Naive thymus-derived CD8-positive, alpha-beta T cell (primary cell): ENCODE measurements around the gene HDAC8. TPM values are rescaled to one million over a fixed set of nuclear protein-coding genes. Genes with fewer than 3 reads are reported as not detected.
"Not testable (repeated sequence)": the region's sequence is repeated elsewhere in the genome, so short reads cannot be mapped to it uniquely, and the experiment has no call there.

Experiments used
- ATAC-seq, 2 donors: fragments of 150-1000 bp; cut with Tn5 transposase in 1 of 2; sonication (Bioruptor Pico), chemical (Tn5 transposase) in 1 of 2; 1 replicate in 1 of 2; 2 replicates in 1 of 2; pipeline ENCODE4 v1.10.0; 2021; ENCODE audit warnings: mild to moderate bottlenecking in 2 of 2, moderate library complexity in 2 of 2
- POLR2A ChIA-PET: fragments of 350-600 bp; sonication (Branson Sonifier 250); formaldehyde crosslinking; loops from one replicate; lab custom pipeline; 2021; ENCODE audit warnings: antibody characterized with exemption; lab: Charles Lee
- DNase-seq, 10 donors: peaks; one replicate each; pipeline versions ENCODE4 v3.0.0 to v3.0.0-alpha.2; 2020 to 2022
- H3K27ac Mint-ChIP-seq, 10 donors: one replicate each; pipeline ENCODE4 v1.8.0; 2020 to 2022; ENCODE audit warnings: mild to moderate bottlenecking in 10 of 10, mixed read lengths in 10 of 10, moderate library complexity in 4 of 10, inconsistent platforms in 1 of 10
- H3K27me3 Mint-ChIP-seq, 5 donors: one replicate each; pipeline ENCODE4 v1.8.0; 2021 to 2022; ENCODE audit warnings: mixed read lengths in 5 of 5
- H3K36me3 Mint-ChIP-seq, 3 donors: one replicate each; pipeline ENCODE4 v1.8.0; 2020 to 2022; ENCODE audit warnings: mixed read lengths in 3 of 3, mild to moderate bottlenecking in 2 of 3, inconsistent platforms in 1 of 3
- H3K4me1 Mint-ChIP-seq, 4 donors: one replicate each; pipeline ENCODE4 v1.8.0; 2021 to 2022; ENCODE audit warnings: mixed read lengths in 4 of 4
- H3K4me3 Mint-ChIP-seq, 10 donors: one replicate each; pipeline ENCODE4 v1.8.0; 2020 to 2022; ENCODE audit warnings: mild to moderate bottlenecking in 10 of 10, mixed read lengths in 10 of 10, moderate library complexity in 6 of 10, inconsistent platforms in 1 of 10
- H3K9me3 Mint-ChIP-seq, 9 donors: one replicate each; pipeline ENCODE4 v1.8.0; 2020 to 2022; ENCODE audit warnings: mixed read lengths in 9 of 9, mild to moderate bottlenecking in 3 of 9, inconsistent platforms in 1 of 9, moderate library complexity in 1 of 9
- polyA plus RNA-seq, 3 donors: library from polyadenylated mRNA; unstranded; fragments of 300-500 nt; fragmentation: Illumina TruSeq; gene quantifications; one replicate each; pipeline ENCODE4 v1.2.3, GENCODE V29; 2021
- total RNA-seq, 8 experiments: library from RNA in 2 of 8; stranded (reverse) in 2 of 8; gene quantifications; one replicate each; pipeline ENCODE4 v1.2.3 and lab custom pipeline; 2021 to 2026

The HDAC8 gene
- total and polyA plus RNA-seq, 5 experiments from 2014 or later: 11.5 to 21.9 (median 14.0) TPM

DNA sequence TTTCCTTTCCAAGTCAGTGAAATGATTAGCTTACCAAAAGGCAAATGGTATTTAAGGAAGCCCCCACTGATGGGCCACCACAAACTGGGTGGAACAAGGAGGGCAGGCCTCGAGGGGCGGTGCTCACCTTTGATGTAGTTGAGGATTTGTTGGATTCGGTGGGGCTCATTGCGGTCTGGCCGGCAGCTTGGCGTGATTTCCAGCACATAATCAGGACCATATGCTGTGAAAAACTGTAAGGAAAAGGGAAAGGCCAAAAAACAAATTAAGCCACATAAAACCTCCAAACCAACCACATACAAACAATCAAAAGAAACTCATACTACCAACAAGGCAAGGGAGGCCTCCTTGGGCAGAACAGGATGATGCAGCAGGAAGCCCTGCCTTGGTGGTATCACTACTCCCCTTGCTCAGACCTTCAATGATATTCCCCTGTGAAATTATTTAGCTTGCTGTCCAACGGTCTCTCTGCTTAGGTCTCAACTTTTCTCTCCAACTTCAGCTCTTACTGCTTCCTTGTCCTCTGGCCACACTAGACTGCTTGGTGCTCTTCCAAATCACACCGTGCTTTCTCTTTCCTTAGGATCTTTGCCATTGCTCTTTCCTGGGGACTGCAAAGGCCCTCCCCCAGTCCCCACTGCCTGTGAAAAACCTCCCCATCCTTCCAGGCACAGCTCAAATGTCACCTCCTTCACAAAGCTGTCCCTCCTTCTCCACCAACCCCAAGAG, 220.9 kb downstream of the HDAC8 start:
- ATAC-seq: no peak
- H3K9me3 Mint-ChIP-seq: no peaks in the 10 kb centered on the region
- POLR2A ChIA-PET: no interaction called here
- H3K4me3 Mint-ChIP-seq: no peak overlapping the region
- H3K36me3 Mint-ChIP-seq: peaks cover 5 to 28% (median 7%) of the 10 kb centered on the region in 3 donors
- H3K27ac Mint-ChIP-seq: no peak overlapping the region
- DNase-seq: no peak
- H3K27me3 Mint-ChIP-seq: no peaks in the 10 kb centered on the region
- H3K4me1 Mint-ChIP-seq: no peaks in the 10 kb centered on the region

DNA sequence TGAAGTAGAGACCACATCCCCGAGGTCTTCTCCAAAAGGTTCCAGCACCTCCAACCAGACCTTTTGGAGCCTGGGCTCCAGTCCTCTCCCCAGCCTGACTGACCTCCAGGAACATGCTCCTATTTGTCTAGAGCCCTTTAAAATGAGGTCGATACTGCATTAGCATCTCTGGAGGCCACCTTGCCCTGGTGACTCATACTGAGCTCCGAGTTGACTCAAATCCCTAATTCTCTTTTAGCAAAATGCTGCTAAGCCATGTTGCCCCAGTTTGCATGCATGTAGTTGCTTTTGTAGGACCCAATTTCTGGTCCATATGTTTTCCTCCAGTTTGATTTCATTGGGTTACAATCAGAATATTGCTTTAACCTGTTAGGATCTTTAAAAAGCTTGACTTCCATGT, 223.5 kb downstream of the HDAC8 start:
- ATAC-seq: no peak
- no peak for DNase-seq
- Mint-ChIP-seq H3K4me1 (no peaks in the 10 kb centered on the region), H3K27me3 (no peaks in the 10 kb centered on the region), H3K27ac (no peak overlapping the region), H3K9me3 (no peaks in the 10 kb centered on the region), H3K4me3 (no peak overlapping the region), H3K36me3 (peaks cover 5 to 31% (median 7%) of the 10 kb centered on the region in 3 donors)
- POLR2A ChIA-PET: no interaction called here

DNA sequence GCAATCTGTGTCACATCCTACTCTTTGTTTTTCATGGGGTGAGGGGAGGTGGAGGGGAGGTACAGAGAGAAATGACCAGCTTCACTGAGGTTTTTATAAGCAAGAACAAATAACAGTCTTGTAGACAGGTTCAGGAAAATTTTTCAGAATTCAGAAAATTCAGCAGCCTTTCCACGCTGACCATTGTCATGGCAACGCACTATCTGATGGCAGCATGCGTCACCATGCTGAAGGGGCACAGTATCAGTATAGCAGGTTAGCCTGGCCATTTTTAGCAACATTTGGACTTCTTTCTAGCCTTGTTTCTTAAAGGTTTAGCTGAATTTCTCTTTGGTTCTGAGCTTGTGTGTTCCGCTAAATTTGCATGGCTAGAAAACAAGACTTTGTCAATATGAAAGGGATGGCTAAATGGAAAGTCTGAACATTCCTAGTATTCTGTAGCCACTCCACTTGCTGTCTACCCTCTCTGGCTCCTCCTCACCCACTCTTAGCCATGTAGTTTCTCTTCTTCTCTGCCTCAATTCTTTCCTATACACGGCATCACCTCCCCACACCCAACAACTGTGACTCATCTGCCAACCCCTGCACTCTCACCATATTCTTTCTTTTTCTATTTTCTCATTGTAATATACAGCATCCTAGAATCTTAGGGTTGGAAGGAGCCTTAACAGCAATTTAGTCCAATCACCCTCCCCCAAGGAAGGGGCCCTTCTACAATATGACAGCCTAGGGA, 224.2 kb downstream of the HDAC8 start:
- ATAC-seq (no peak), DNase-seq (no peak)
- Mint-ChIP-seq H3K9me3 (no peaks in the 10 kb centered on the region), H3K4me1 (no peaks in the 10 kb centered on the region), H3K27ac (no peak overlapping the region), H3K27me3 (no peaks in the 10 kb centered on the region), H3K36me3 (peaks cover 5 to 31% (median 7%) of the 10 kb centered on the region in 3 donors), H3K4me3 (no peak overlapping the region)
- POLR2A ChIA-PET: no interaction called here

DNA sequence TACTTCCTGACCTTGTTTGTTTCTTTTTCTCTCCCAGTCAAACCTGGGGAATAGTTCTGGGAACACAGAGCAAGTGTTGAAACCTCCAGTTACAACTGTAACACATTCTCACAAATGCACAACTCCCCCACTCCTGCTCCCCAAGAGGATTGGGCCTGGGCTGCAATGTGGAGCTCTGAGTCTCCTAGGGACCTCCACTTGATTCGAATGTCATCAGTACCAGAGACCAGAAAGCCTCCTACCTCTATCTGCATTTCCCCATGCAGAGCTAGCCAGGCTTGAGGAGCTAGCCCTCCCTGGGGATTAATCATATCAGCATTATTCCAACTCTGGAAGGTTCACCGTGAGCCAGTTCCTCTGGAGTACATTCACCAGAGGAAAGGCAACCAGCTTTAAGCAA, 225.3 kb downstream of the HDAC8 start:
- Mint-ChIP-seq H3K4me3 (no peak overlapping the region), H3K27ac (peak overlapping the region in 1 of 10 donors; percentile 43), H3K36me3 (peaks cover 5 to 33% (median 7%) of the 10 kb centered on the region in 3 donors), H3K27me3 (no peaks in the 10 kb centered on the region), H3K9me3 (no peaks in the 10 kb centered on the region), H3K4me1 (no peaks in the 10 kb centered on the region)
- DNase-seq: no peak
- ATAC-seq: no peak
- POLR2A ChIA-PET: no interaction called here

DNA sequence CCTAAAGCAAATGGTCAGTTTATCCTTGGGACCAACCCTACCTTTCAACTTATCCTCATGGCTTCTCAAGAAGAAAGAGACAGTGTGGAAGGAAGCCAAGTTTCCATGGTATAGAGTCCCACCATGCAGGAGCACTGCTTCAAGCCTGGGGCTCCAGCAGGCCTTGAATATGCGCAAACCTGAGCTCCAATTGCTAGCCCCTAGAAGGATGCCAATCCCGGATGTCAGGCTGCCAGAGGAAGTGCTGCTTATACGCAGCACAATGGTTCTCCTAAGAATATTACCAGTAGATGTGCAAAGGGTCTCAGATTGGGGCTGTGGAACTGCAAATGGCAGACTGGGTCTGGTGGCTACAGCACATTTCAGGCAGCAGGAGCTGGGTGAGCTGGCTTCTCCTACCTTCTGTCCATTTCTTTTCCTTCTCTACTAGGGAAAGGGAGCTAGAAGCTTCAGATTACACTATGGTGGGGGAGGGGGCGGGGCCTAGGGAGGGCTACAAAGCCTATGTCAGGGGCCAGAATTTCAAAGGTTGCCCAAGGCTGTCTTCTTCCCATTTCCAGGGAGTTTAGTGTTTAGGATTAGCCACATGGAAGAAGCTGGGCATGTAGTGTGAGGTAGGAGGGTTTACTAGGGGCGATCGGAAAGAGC, 226.2 kb downstream of the HDAC8 start:
- ATAC-seq (no peak), DNase-seq (no peak)
- peaks cover 0 to 31% (median 7%) of the 10 kb centered on the region in 3 donors for H3K36me3 Mint-ChIP-seq
- H3K9me3 Mint-ChIP-seq: no peaks in the 10 kb centered on the region
- no peak overlapping the region for H3K27ac Mint-ChIP-seq
- no peaks in the 10 kb centered on the region for H3K27me3 Mint-ChIP-seq
- H3K4me3 Mint-ChIP-seq: no peak overlapping the region
- POLR2A ChIA-PET: no interaction called here
- no peaks in the 10 kb centered on the region for H3K4me1 Mint-ChIP-seq

DNA sequence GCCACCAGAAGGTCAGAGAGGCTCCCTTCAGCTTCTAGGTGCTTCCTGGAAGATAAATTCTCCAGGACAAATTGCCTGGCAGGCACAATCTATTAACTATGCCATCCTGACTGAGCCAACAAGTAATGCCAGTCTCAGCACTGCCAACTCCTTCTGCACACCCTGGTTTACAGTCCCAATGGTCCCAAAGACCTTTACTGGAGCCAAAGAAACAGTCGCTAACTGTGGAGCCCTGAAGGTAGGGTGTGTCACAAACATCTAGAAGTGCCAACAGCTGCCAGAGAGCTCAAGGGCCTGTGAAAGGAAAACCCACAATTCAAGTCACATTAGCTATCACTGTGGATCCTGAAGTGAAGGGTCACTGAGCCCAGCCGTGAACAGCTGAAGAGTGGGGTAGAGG, 232.0 kb downstream of the HDAC8 start:
- DNase-seq: no peak
- no peaks in the 10 kb centered on the region for H3K9me3 Mint-ChIP-seq
- no peaks in the 10 kb centered on the region for H3K27me3 Mint-ChIP-seq
- ATAC-seq: no peak
- no peaks in the 10 kb centered on the region for H3K4me1 Mint-ChIP-seq
- H3K27ac Mint-ChIP-seq: no peak overlapping the region
- POLR2A ChIA-PET: no interaction called here
- no peak overlapping the region for H3K4me3 Mint-ChIP-seq
- H3K36me3 Mint-ChIP-seq: peaks cover 0 to 11% (median 10%) of the 10 kb centered on the region in 3 donors

DNA sequence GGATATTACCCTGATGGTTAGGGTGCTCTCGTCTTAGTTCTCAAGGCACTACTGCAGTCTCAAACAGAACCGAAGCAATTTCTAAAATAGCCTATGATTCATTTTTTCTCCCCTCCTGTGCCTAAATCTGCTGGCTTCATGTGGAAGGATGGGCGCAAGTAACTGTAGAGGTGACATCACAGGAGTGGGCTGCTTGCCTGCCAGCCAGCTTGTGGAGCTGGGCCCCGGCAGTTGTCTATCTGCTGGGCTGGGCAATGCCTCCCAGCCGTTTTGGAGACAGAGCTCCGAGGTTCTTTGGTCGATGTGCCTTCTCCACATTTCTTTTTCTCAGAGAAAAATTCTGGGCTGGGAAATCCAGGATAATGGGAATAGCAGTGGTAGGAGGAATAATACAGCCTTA, 232.6 kb downstream of the HDAC8 start:
- Mint-ChIP-seq H3K4me3 (no peak overlapping the region), H3K4me1 (no peaks in the 10 kb centered on the region), H3K36me3 (peaks cover 0 to 10% (median 7%) of the 10 kb centered on the region in 3 donors), H3K27ac (no peak overlapping the region), H3K27me3 (no peaks in the 10 kb centered on the region), H3K9me3 (no peaks in the 10 kb centered on the region)
- POLR2A ChIA-PET: no interaction called here
- no peak for DNase-seq
- ATAC-seq: no peak

DNA sequence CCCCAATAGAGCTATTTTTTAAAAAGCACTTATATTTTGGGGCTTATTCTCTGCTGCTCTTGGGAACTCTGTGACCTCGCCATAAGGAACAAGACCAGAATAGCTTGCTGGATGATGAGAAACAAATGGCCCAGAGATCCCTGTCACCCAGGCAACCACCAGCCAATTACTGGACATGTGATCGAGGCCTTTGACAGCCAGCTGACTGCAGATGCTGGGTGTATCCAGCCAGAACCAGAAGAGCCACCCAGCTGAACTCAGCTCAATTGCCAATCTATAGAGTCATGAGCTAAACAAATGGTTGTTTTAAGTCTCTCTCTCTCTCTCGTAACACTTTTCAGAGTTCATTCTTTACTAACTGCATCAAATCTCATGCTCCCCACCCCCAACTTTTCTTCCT, 242.5 kb downstream of the HDAC8 start:
- Mint-ChIP-seq H3K36me3 (peaks cover 8 to 16% (median 14%) of the 10 kb centered on the region in 3 donors), H3K27me3 (no peaks in the 10 kb centered on the region), H3K4me1 (no peaks in the 10 kb centered on the region), H3K4me3 (no peak overlapping the region), H3K9me3 (peaks cover 0 to 4% (median 0%) of the 10 kb centered on the region in 9 donors), H3K27ac (peak overlapping the region in 2 of 10 donors; percentile 3 to 64)
- POLR2A ChIA-PET: no interaction called here
- no peak for DNase-seq
- ATAC-seq: no peak

DNA sequence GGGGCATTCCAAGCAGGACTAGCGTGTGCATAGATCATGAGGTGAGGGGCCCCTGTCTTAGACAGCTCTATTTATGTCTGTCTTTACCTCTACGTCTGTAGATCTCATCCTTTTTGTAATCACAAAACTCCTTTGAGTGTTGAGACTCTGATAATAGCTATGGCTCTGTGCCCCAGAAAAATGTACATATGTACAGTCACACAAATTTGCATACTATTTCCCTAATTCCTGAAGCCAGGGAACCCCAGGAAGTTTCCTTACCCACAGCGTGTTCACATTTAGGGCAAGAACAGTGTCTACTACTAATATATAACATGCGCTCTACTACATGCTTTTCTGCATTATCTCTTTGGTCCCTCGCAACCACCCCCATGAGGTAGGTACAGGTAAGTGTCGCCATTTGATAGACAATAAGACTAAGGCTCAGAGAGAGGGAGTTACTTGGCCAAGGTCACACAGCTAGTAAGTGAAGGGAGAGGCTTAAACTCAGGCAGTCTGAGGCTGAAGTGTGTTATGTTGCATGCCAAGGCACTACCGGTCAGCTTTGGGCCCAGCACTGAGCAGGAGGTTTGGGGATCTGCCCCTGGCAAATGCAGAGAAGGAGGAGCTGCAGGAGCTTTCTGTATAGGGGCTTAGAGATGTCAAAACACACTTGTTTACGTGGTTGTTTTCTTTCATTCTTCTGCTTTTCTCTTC, 245.9 kb downstream of the HDAC8 start:
- no peak for ATAC-seq

DNA sequence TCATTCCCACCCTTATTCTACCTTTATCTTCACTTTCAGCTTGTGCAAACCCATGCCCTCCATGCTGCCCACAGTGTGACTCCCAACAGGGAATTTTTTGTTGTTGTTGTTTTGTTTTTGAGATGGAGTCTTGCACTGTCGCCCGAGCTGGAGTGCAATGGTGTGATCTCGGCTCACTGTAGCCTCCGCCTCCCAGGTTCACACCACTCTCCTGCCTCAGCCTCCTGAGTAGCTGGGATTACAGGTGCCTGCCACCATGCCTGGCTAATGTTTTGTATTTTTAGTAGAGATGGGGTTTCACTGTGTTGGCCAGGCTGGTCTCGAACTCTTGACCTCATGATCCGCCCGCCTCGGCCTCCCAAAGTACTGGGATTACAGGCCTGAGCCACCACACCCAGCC, 253.0 kb downstream of the HDAC8 start:
- H3K27ac Mint-ChIP-seq, H3K36me3 Mint-ChIP-seq, H3K9me3 Mint-ChIP-seq, POLR2A ChIA-PET, H3K4me3 Mint-ChIP-seq, H3K27me3 Mint-ChIP-seq, ATAC-seq, H3K4me1 Mint-ChIP-seq, DNase-seq: not testable (repeated sequence)

More for the DNA sequence above, 245.9 kb downstream of the HDAC8 start:
- no peak overlapping the region for H3K4me3 Mint-ChIP-seq
- H3K27me3 Mint-ChIP-seq: no peaks in the 10 kb centered on the region
- no peak overlapping the region for H3K27ac Mint-ChIP-seq
- H3K36me3 Mint-ChIP-seq: peaks cover 8 to 11% (median 10%) of the 10 kb centered on the region in 3 donors
- H3K9me3 Mint-ChIP-seq: peaks cover 0 to 4% (median 0%) of the 10 kb centered on the region in 9 donors
- POLR2A ChIA-PET: no interaction called here
- H3K4me1 Mint-ChIP-seq: no peaks in the 10 kb centered on the region
- DNase-seq: no peak

DNA sequence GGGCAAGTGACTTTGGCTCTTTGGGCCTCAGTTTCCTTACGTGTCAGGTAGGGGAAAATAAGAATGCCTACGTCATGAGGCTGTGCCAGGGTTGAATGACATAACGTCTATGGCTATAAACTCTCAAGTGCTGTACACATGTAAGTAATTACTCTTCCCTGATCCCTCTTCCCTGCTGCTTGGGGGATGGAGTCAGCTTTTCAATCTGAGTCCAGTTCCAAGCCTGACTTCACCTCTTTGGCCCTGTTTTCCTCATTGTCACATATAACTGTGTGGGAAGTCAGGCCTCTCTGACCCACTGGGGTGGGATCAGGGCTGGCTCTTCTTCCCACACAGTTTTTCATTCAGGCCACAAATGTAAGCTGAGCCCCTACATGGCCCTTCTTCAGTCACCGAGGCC, 255.5 kb downstream of the HDAC8 start:
- H3K9me3 Mint-ChIP-seq: no peaks in the 10 kb centered on the region
- no peaks in the 10 kb centered on the region for H3K4me1 Mint-ChIP-seq
- POLR2A ChIA-PET: no interaction called here
- ATAC-seq (no peak), DNase-seq (no peak)
- no peak overlapping the region for H3K27ac Mint-ChIP-seq
- H3K4me3 Mint-ChIP-seq: no peak overlapping the region
- peaks cover 0 to 11% (median 9%) of the 10 kb centered on the region in 5 donors for H3K27me3 Mint-ChIP-seq
- H3K36me3 Mint-ChIP-seq: no peaks in the 10 kb centered on the region

DNA sequence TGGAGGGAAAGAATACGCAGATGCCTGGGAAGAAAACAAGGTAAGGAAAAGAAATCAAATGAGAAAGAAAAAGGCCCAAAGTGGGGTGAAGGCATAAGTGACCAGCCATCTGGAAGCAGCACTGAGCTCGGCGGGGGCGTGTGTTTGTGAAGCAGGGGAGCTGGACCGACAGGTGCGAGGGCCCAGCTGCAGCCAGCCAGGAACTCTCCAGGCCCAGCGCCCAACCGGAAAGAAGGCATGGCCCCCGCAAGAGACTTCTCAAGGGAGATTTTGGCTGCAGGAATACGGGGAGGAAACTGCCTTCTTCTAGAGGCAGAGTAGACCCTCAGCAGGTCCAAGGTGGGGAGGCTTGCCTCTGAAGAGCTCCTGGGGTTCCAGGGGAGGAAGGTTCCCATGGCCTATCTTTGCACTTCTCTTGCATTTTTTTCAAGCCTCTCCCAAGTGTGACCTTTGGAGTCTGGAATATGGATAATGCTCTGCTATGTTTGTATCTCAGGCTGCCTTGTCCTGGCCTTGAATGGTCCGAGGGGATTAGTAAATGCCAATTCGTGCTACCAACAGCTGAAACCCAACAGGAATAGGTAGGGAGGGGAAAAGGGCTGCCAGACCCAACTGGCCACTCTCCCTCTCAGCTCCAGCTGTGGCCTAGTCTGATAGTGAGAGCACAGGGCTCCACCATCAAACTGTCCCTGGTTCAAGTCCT, 256.1 kb downstream of the HDAC8 start:
- Mint-ChIP-seq H3K9me3 (no peaks in the 10 kb centered on the region), H3K4me3 (no peak overlapping the region), H3K4me1 (no peaks in the 10 kb centered on the region), H3K36me3 (no peaks in the 10 kb centered on the region), H3K27me3 (peaks cover 0 to 11% (median 9%) of the 10 kb centered on the region in 5 donors), H3K27ac (no peak overlapping the region)
- no peak for DNase-seq
- ATAC-seq: no peak
- POLR2A ChIA-PET: interaction anchor here (0.7 kb wide), 1 partner anchor 295 kb away, joined by 3 read pairs; no protein-coding TSS in a partner anchor
